ENCODE measurements around the gene KCNMA1. TPM values are rescaled to one million over a fixed set of nuclear protein-coding genes. Genes with fewer than 3 reads are reported as not detected.

KCNMA1 gene
- total RNA-seq, 1 donor, result 77.8 TPM

DNA sequence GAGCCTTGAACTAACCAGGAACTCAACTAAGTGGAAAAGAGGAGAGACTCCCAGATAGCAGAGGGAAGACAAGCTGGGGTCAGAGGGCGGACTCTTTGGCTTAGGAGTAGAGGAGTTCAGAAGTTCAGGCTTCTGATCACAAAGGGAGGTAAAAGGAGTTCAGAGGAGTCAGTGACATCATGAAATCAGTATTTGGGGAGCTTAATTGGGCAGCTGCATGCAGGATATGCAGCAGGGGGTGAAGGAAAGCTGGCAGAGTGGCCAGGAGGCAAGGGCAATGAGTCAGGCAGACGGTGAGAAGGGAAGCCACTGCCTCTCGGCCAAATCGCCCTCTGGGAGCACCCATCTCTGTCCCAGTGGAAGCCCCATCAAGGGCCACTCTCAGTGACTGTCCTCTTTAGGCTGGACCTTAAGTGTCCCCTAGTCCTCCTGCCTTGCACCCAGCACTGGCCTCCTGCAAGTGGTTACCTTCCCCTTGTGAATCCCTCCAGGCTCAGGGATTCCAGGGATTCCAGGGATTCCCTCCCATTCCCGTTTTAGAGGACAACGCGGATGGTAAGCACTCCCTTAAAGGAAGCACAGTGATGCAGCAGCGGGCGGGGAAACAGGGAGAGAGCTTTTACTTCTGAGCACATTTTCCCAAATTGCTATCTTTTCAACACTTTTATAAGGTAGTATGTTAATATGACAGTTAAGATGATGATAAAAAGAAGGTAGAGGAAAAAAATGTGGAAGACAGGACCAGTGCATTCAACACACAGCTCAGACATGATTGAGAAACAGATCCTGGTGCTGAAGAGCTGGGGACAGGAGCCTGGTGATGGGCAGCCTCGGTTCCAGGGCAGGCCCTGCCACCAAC lies 72.6 kb downstream of the KCNMA1 start:
- Histone ChIP-seq H4K20me1 (ENCODE audit: insufficient read depth, low read length) (peaks cover 4% of the 10 kb centered on the region), H3K4me3 (ENCODE audit: insufficient read depth, low read length) (peak overlapping the region; percentile 35), H3K27ac (ENCODE audit: low read depth, low read length) (no peak overlapping the region), H3K36me3 (ENCODE audit: insufficient read depth, low read length) (no peaks in the 10 kb centered on the region), H3K9me3 (ENCODE audit: low read depth, low read length) (no peaks in the 10 kb centered on the region), H3K27me3 (ENCODE audit: insufficient read depth, low read length) (no peaks in the 10 kb centered on the region), H3K4me2 (ENCODE audit: insufficient read depth, low read length) (peak overlapping the region; percentile 50), H3K4me1 (ENCODE audit: insufficient read depth, low read length) (peaks cover 12% of the 10 kb centered on the region), H2AFZ (ENCODE audit: low read length) (peak overlapping the region; percentile 60), H3K79me2 (ENCODE audit: insufficient read depth, low read length) (peaks cover 21% of the 10 kb centered on the region)
- DNase-seq (ENCODE audit: insufficient read length, low spot score, missing footprints), result no peak
- TF ChIP-seq CTCF (IDR thresholded peaks at IDR 0.05; ENCODE audit: extremely low read depth, low read depth, low read length), result no peak

DNA sequence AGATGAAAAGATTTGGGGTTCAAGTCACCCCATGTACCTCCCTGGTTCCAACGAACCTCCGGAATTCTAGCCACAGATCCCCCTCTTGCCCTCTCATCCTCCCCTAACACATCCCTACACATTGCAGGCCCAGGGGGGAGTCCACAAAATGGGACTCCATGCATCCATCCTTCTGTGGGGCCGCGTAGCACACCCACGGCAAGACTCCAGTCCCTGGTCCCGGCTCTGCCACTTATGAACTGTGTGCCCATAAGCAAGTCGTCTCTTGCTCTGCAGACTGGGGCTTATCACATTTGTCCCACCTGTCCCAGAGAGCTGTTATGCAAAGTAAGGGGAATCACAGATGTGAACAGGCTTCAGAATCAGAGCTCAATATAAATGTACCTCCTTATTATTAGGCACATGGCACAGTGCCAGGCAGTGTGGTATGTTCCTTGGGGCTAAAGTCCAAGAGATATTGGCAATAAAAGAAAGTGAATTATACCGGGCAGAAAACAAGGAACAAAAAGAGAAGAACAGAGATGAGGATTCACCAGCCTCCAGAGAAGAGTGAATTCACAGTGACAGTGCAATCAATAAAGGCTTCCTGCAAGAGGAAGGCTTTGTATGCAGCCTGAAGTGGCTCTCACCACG lies 73.9 kb downstream of the KCNMA1 start:
- no peak overlapping the region for H2AFZ ChIP-seq (ENCODE audit: low read length)
- no peak for TF ChIP-seq CTCF (IDR thresholded peaks at IDR 0.05; ENCODE audit: extremely low read depth, low read depth, low read length)
- H3K9me3 ChIP-seq (ENCODE audit: low read depth, low read length), result no peaks in the 10 kb centered on the region
- H3K4me3 ChIP-seq (ENCODE audit: insufficient read depth, low read length), result no peak overlapping the region
- H3K27me3 ChIP-seq (ENCODE audit: insufficient read depth, low read length), result no peaks in the 10 kb centered on the region
- peaks cover 4% of the 10 kb centered on the region for H4K20me1 ChIP-seq (ENCODE audit: insufficient read depth, low read length)
- no peak overlapping the region for H3K4me2 ChIP-seq (ENCODE audit: insufficient read depth, low read length)
- H3K36me3 ChIP-seq (ENCODE audit: insufficient read depth, low read length), result no peaks in the 10 kb centered on the region
- H3K27ac ChIP-seq (ENCODE audit: low read depth, low read length), result no peak overlapping the region
- H3K79me2 ChIP-seq (ENCODE audit: insufficient read depth, low read length), result peaks cover 28% of the 10 kb centered on the region
- H3K4me1 ChIP-seq (ENCODE audit: insufficient read depth, low read length), result peaks cover 12% of the 10 kb centered on the region
- no peak for DNase-seq (ENCODE audit: insufficient read length, low spot score, missing footprints)

DNA sequence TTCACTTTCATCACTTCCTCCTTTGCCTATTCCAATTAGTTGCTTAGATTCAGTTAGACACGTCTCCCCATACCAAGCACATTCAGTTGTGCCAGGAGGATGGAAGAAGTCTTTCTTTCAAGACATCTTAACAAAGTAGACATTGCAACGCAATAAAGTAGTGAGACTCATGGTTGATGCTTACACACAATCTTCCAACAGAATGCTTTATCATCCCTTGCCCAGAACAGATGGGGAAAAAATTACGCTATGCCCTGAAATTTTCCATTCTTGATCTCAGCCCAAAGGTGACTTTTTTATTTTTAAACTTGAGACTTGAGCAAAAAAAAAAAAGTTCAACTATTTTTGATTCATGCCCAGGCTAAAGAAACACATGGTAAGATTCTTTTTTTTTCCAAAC lies 74.9 kb downstream of the KCNMA1 start:
- Histone ChIP-seq H3K27me3 (ENCODE audit: insufficient read depth, low read length) (no peaks in the 10 kb centered on the region), H3K79me2 (ENCODE audit: insufficient read depth, low read length) (peaks cover 30% of the 10 kb centered on the region), H3K4me1 (ENCODE audit: insufficient read depth, low read length) (peaks cover 12% of the 10 kb centered on the region), H3K4me2 (ENCODE audit: insufficient read depth, low read length) (no peak overlapping the region), H3K4me3 (ENCODE audit: insufficient read depth, low read length) (no peak overlapping the region), H2AFZ (ENCODE audit: low read length) (no peak overlapping the region), H4K20me1 (ENCODE audit: insufficient read depth, low read length) (peaks cover 4% of the 10 kb centered on the region), H3K27ac (ENCODE audit: low read depth, low read length) (no peak overlapping the region), H3K9me3 (ENCODE audit: low read depth, low read length) (no peaks in the 10 kb centered on the region), H3K36me3 (ENCODE audit: insufficient read depth, low read length) (no peaks in the 10 kb centered on the region)
- DNase-seq (ENCODE audit: insufficient read length, low spot score, missing footprints), result no peak
- no peak for TF ChIP-seq CTCF (IDR thresholded peaks at IDR 0.05; ENCODE audit: extremely low read depth, low read depth, low read length)

- Histone ChIP-seq H3K27ac (ENCODE audit: low read depth, low read length) (no peak overlapping the region), H4K20me1 (ENCODE audit: insufficient read depth, low read length) (peaks cover 4% of the 10 kb centered on the region), H3K4me1 (ENCODE audit: insufficient read depth, low read length) (peaks cover 12% of the 10 kb centered on the region), H3K27me3 (ENCODE audit: insufficient read depth, low read length) (no peaks in the 10 kb centered on the region), H3K36me3 (ENCODE audit: insufficient read depth, low read length) (no peaks in the 10 kb centered on the region), H3K79me2 (ENCODE audit: insufficient read depth, low read length) (peaks cover 32% of the 10 kb centered on the region), H3K9me3 (ENCODE audit: low read depth, low read length) (no peaks in the 10 kb centered on the region), H3K4me3 (ENCODE audit: insufficient read depth, low read length) (no peak overlapping the region), H3K4me2 (ENCODE audit: insufficient read depth, low read length) (no peak overlapping the region), H2AFZ (ENCODE audit: low read length) (no peak overlapping the region)
- TF ChIP-seq CTCF (IDR thresholded peaks at IDR 0.05; ENCODE audit: extremely low read depth, low read depth, low read length), result no peak
- DNase-seq (ENCODE audit: insufficient read length, low spot score, missing footprints), result no peak
Observed at GRCh38 chr10:77561991-77562390, 75.6 kb downstream of the KCNMA1 start.

All from osteoblast (primary cell).